Loucy (cell line): ENCODE measurements around the gene DIP2A.

Source experiments
- CTCF ChIP-seq: fragments of 200-600 bp; sonication (generic); conservative IDR thresholded peaks from 2 replicates; pipeline ENCODE4 v1.5.1; 2014; ENCODE audit warnings: mild to moderate bottlenecking, antibody characterized with exemption, low read length
- EZH2phosphoT487 ChIP-seq: fragments of 200-600 bp; IDR thresholded peaks from 2 replicates; pipeline ENCODE4 v1.6.1; 2018; ENCODE audit warnings: antibody characterized with exemption, mild to moderate bottlenecking, moderate library complexity, borderline replicate concordance

- TF ChIP-seq CTCF = no peak
- TF ChIP-seq EZH2phosphoT487 = no peak
These were observed 108.7 kb downstream of the DIP2A start for GRCh38 chr21:46567348-46567747.
